ENCODE measurements around the gene SMOC2.

GRCh38 chr6:168469521-168469920 is 28.5 kb downstream of the SMOC2 start:
- no peak for TF ChIP-seq POLR2A (IDR thresholded peaks at IDR 0.05)
- TF ChIP-seq, protein P1, sequence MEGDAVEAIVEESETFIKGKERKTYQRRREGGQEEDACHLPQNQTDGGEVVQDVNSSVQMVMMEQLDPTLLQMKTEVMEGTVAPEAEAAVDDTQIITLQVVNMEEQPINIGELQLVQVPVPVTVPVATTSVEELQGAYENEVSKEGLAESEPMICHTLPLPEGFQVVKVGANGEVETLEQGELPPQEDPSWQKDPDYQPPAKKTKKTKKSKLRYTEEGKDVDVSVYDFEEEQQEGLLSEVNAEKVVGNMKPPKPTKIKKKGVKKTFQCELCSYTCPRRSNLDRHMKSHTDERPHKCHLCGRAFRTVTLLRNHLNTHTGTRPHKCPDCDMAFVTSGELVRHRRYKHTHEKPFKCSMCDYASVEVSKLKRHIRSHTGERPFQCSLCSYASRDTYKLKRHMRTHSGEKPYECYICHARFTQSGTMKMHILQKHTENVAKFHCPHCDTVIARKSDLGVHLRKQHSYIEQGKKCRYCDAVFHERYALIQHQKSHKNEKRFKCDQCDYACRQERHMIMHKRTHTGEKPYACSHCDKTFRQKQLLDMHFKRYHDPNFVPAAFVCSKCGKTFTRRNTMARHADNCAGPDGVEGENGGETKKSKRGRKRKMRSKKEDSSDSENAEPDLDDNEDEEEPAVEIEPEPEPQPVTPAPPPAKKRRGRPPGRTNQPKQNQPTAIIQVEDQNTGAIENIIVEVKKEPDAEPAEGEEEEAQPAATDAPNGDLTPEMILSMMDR (IDR thresholded peaks at IDR 0.05): no peak

Measured in Peyer's patch (tissue), 4 donors.